GM12878 (cell line): ENCODE measurements around the gene AURKA. TPM values are rescaled to one million over a fixed set of nuclear protein-coding genes. Genes with fewer than 3 reads are reported as not detected.

Experiments used
- ATAC-seq: fragments of 200-7000 bp; cut with Tn5 transposase; 3 replicates; pipeline ENCODE4 v1.9.1; 2020; ENCODE audit warnings: mild to moderate bottlenecking, moderate library complexity
- BruUV-seq: library from RNA; stranded (reverse); fragments of 400-500 nt; replicated peaks from 2 replicates; lab custom pipeline; 2021; lab: Mats Ljungman, UMichigan
- CTCF ChIA-PET: fragments of 300-600 bp; sonication (Branson Sonifier 250); formaldehyde crosslinking; extraction: SDS; loops from one replicate; lab custom pipeline; 2021; ENCODE audit warnings: inconsistent platforms; lab: Yijun Ruan, JAX
- POLR2A ChIA-PET: fragments of 350-600 bp; formaldehyde crosslinking; extraction: SDS; loops from one replicate; lab custom pipeline; 2021; ENCODE audit warnings: inconsistent platforms; lab: Charles Lee
- RAD21 ChIA-PET: fragments of 300-600 bp; sonication (Branson Sonifier 250); formaldehyde crosslinking; loops from one replicate; lab custom pipeline; 2023; ENCODE audit warnings: antibody characterized with exemption; ENCODE audit not compliant: unreplicated experiment; lab: Charles Lee
- SMC1A ChIA-PET: fragments of 300-600 bp; sonication (Branson Sonifier 250); formaldehyde crosslinking; loops from one replicate; lab custom pipeline; 2023; ENCODE audit not compliant: unreplicated experiment, uncharacterized antibody; lab: Charles Lee
- DNase-seq: peaks from one replicate; pipeline ENCODE4 v3.0.0-alpha.2; 2011; ENCODE audit warnings: low read depth, low spot score
- FAIRE-seq: peaks from 3 replicates; lab custom pipeline; 2011; peaks lifted over from hg19 to GRCh38; lab: Jason Lieb, UNC
- H2AFZ ChIP-seq: 2 replicates; pipeline ENCODE4 v1.6.0; 2011; ENCODE audit warnings: low read depth, low read length, control low read depth; ENCODE audit not compliant: control insufficient read depth
- H3K27ac ChIP-seq: 2 replicates; pipeline ENCODE4 v1.5.1; 2011; ENCODE audit warnings: control low read depth; ENCODE audit not compliant: control insufficient read depth, insufficient read depth
- H3K27me3 ChIP-seq, 2 experiments: replicated peaks in 1 of 2; 2 replicates each; pipeline versions ENCODE4 v1.6.0 to v1.6.1; 2011; ENCODE audit warnings: low read length in 1 of 2; ENCODE audit not compliant: control insufficient read depth in 2 of 2, insufficient read depth in 2 of 2
- H3K36me3 ChIP-seq, 2 experiments: 2 replicates each; pipeline ENCODE4 v1.5.1; 2011; ENCODE audit warnings: low read length in 1 of 2; ENCODE audit not compliant: control insufficient read depth in 2 of 2, insufficient read depth in 2 of 2
- H3K4me1 ChIP-seq: 2 replicates; pipeline ENCODE4 v1.6.1; 2011; ENCODE audit warnings: mild to moderate bottlenecking, low read length, moderate library complexity, mixed read lengths; ENCODE audit not compliant: control insufficient read depth, insufficient read depth
- H3K4me2 ChIP-seq: 2 replicates; pipeline ENCODE4 v1.6.0; 2011; ENCODE audit warnings: control low read depth; ENCODE audit not compliant: control insufficient read depth, insufficient read depth
- H3K4me3 ChIP-seq: fragments of 200-600 bp; sonication (generic); 2 replicates; pipeline ENCODE4 v1.5.1; 2016
- H3K79me2 ChIP-seq: 2 replicates; pipeline ENCODE4 v1.6.0; 2011; ENCODE audit warnings: low read length; ENCODE audit not compliant: control insufficient read depth, insufficient read depth
- H3K9ac ChIP-seq: 2 replicates; pipeline ENCODE4 v1.8.0; 2011; ENCODE audit warnings: low read length, control low read depth, mixed read lengths; ENCODE audit not compliant: control insufficient read depth, insufficient read depth
- H3K9me3 ChIP-seq: replicated peaks from 3 replicates; pipeline ENCODE4 v1.5.1; 2011; ENCODE audit warnings: mild to moderate bottlenecking, low read length; ENCODE audit not compliant: control insufficient read depth, insufficient read depth
- H4K20me1 ChIP-seq: 2 replicates; pipeline ENCODE4 v1.6.0; 2011; ENCODE audit not compliant: control insufficient read depth, insufficient read depth
- BRCA1 ChIP-seq: IDR thresholded peaks from 2 replicates; pipeline ENCODE4 v1.6.1; 2011; ENCODE audit warnings: low read depth, low read length, improper control_type of control experiment
- CHD2 ChIP-seq: IDR thresholded peaks from 2 replicates; pipeline ENCODE4 v1.6.1; 2011; ENCODE audit warnings: low read depth, low read length, improper control_type of control experiment, borderline replicate concordance
- EGR1 ChIP-seq, 2 experiments: IDR thresholded peaks; 1 replicate in 1 of 2; 2 replicates in 1 of 2; pipeline ENCODE4 v1.6.1; 2011 to 2012; ENCODE audit warnings: low read depth in 2 of 2, low read length in 2 of 2, borderline replicate concordance in 1 of 2, mild to moderate bottlenecking in 1 of 2, moderate library complexity in 1 of 2
- ESRRA ChIP-seq: IDR thresholded peaks from 2 replicates; pipeline ENCODE4 v1.6.1; 2012; ENCODE audit warnings: mild to moderate bottlenecking, low read length, improper control_type of control experiment
- FOS ChIP-seq: IDR thresholded peaks from 3 replicates; pipeline ENCODE4 v1.6.1; 2011; ENCODE audit warnings: borderline replicate concordance; ENCODE audit not compliant: insufficient read length; ENCODE audit errors: extremely low read depth
- FOXK2 ChIP-seq: fragments of 450-650 bp; IDR thresholded peaks from 2 replicates; pipeline ENCODE4 v1.6.1; 2017; ENCODE audit warnings: mild to moderate bottlenecking, moderate library complexity
- HSF1 ChIP-seq: fragments of 150-350 bp; IDR thresholded peaks from 2 replicates; pipeline ENCODE4 v1.6.1; 2014; ENCODE audit warnings: mild to moderate bottlenecking, low read depth, low read length
- MEF2B ChIP-seq: fragments of 450-650 bp; IDR thresholded peaks from 2 replicates; pipeline ENCODE4 v1.6.1; 2018; ENCODE audit warnings: mild to moderate bottlenecking, moderate library complexity; ENCODE audit not compliant: partially characterized antibody, poor library complexity, severe bottlenecking
- MTA2 ChIP-seq: fragments of 450-650 bp; IDR thresholded peaks from 2 replicates; pipeline ENCODE4 v1.6.1; 2016; ENCODE audit warnings: low read depth, mild to moderate bottlenecking, moderate library complexity
- NFIC ChIP-seq: IDR thresholded peaks from 2 replicates; pipeline ENCODE4 v1.6.1; 2012; ENCODE audit warnings: low read depth, mild to moderate bottlenecking, inconsistent platforms, low read length, moderate library complexity
- NKRF ChIP-seq: fragments of 450-650 bp; conservative IDR thresholded peaks from 2 replicates; pipeline ENCODE4 v1.6.1; 2017; ENCODE audit warnings: mild to moderate bottlenecking, moderate library complexity
- RELB ChIP-seq: fragments of 450-650 bp; IDR thresholded peaks from 2 replicates; pipeline ENCODE4 v1.6.1; 2017; ENCODE audit warnings: low read depth, mild to moderate bottlenecking, moderate library complexity
- RFX5 ChIP-seq: IDR thresholded peaks from 2 replicates; pipeline ENCODE4 v1.6.1; 2011; ENCODE audit warnings: low read depth, low read length, improper control_type of control experiment
- RUNX3 ChIP-seq: IDR thresholded peaks from 2 replicates; pipeline ENCODE4 v1.6.1; 2012; ENCODE audit warnings: low read length, inconsistent platforms
- SMAD1 ChIP-seq: fragments of 450-650 bp; IDR thresholded peaks from 2 replicates; pipeline ENCODE4 v1.6.1; 2018; ENCODE audit warnings: mild to moderate bottlenecking, low read depth; ENCODE audit not compliant: partially characterized antibody
- SP1 ChIP-seq: IDR thresholded peaks from one replicate; pipeline ENCODE4 v1.6.1; 2011; ENCODE audit warnings: low read depth, low read length
- SUPT20H ChIP-seq: IDR thresholded peaks from 2 replicates; pipeline ENCODE4 v1.6.1; 2011; ENCODE audit warnings: low read depth, mild to moderate bottlenecking, low read length, moderate library complexity, borderline replicate concordance; ENCODE audit not compliant: control insufficient read depth
- TCF12 ChIP-seq: IDR thresholded peaks from 2 replicates; pipeline ENCODE4 v1.6.1; 2011; ENCODE audit warnings: low read depth, mild to moderate bottlenecking, low read length
- WGBS: methylation state at CpG from one replicate; pipeline ENCODE4 v1.1.6; 2016; ENCODE audit warnings: low lambda C conversion rate; ENCODE audit not compliant: insufficient replicate concordance, insufficient coverage; ENCODE audit errors: missing lambda C conversion rate; 5-methylcytosine and 5-hydroxymethylcytosine counted together
- in situ Hi-C: fragments of 300-500 bp; cut with MboI; formaldehyde crosslinking; loops from 9 replicates; pipeline ENCODE4 v1.14.3; 2018; ENCODE audit warnings: mixed read lengths
- intact Hi-C: fragments of 100-400 bp; cut with micrococcal nuclease; formaldehyde crosslinking; loops from one replicate; pipeline ENCODE4 v1.14.2; 2022; ENCODE audit not compliant: unreplicated experiment
- polyA plus RNA-seq, 11 experiments: library from polyadenylated mRNA; depleted of rRNA in 4 of 11; unstranded in 6 of 11; stranded (reverse) in 5 of 11; fragments of >200 nt; fragmentation: Nextera tagmentation in 4 of 11; fragmentation: Illumina TruSeq in 1 of 11; extraction: Ambion mirVana in 4 of 11; extraction: Trizol in 1 of 11; gene quantifications; 1 replicate in 1 of 11; 2 replicates in 10 of 11; pipeline versions ENCODE4 v1.2.1 to v1.2.3, GENCODE V29; 2011 to 2016; ENCODE audit warnings: inconsistent platforms in 2 of 11, missing spikeins in 2 of 11, low read depth in 1 of 11
- total RNA-seq, 4 experiments: library from RNA; depleted of rRNA in 3 of 4; stranded (reverse); fragments of >200 nt in 3 of 4; fragmentation: Illumina TruSeq in 1 of 4; extraction: Trizol in 1 of 4; gene quantifications; 2 replicates each; pipeline versions ENCODE4 v1.2.1 to v1.2.3, GENCODE V29; 2013 to 2021

AURKA gene
- total and polyA plus RNA-seq, 10 of the 15 experiments (the other 5 are each of a cell fraction or from before 2014, with no cell fraction given): 57.3 to 122 (median 73.4) TPM

- POLR2A ChIA-PET: interaction anchor here (0.7 kb wide), 1 partner anchor 38 kb away, joined by 4 read pairs; no protein-coding TSS in a partner anchor
- ATAC-seq (no peak), DNase-seq (no peak), FAIRE-seq (no peak)
- H3K4me2 ChIP-seq: no peak overlapping the region
- WGBS: 62% methylated on average over 5 of the region's 5 CpGs
- H3K9me3 ChIP-seq: no peaks in the 10 kb centered on the region
- no peak overlapping the region for H3K27ac ChIP-seq
- H3K79me2 ChIP-seq: no peaks in the 10 kb centered on the region
- SMC1A ChIA-PET: interaction anchor here (0.7 to 2.0 kb wide), 4 partner anchors 9 to 23 kb away, joined by 3 to 6 read pairs (median 4); partner anchors contain the start of gene CASS4
- CTCF ChIA-PET: no interaction called here
- no peaks in the 10 kb centered on the region for H3K27me3 ChIP-seq
- no peak overlapping the region for H3K4me3 ChIP-seq
- TF ChIP-seq EGR1 (IDR thresholded peaks at IDR 0.05; ENCODE audit: borderline replicate concordance in 1 of 2, low read depth in 2 of 2, low read length in 2 of 2): no peak
- TF ChIP-seq MTA2: no peak
- TF ChIP-seq FOS: no peak
- no peak for TF ChIP-seq FOXK2
- TF ChIP-seq SUPT20H: no peak
- TF ChIP-seq SP1: no peak
- no peak for TF ChIP-seq BRCA1
- TF ChIP-seq RFX5: no peak
- TF ChIP-seq HSF1: no peak
- no peak for TF ChIP-seq SMAD1
- TF ChIP-seq MEF2B: no peak
- no peak for TF ChIP-seq CHD2
- TF ChIP-seq NKRF: no peak
- no peak for TF ChIP-seq NFIC
- no peak for TF ChIP-seq RUNX3
- TF ChIP-seq RELB: no peak
- no peak for TF ChIP-seq ESRRA
- no peak for TF ChIP-seq TCF12
- no TSS peak for BruUV-seq
- no peak overlapping the region for H3K9ac ChIP-seq
- H2AFZ ChIP-seq: no peak overlapping the region
- intact Hi-C loops (no loop called here), in situ Hi-C loops (no loop called here)
- H3K4me1 ChIP-seq: peaks cover 10% of the 10 kb centered on the region
- RAD21 ChIA-PET: no interaction called here
- H3K36me3 ChIP-seq: no peaks in the 10 kb centered on the region
- H4K20me1 ChIP-seq: no peaks in the 10 kb centered on the region
These were observed 36.4 kb upstream of the AURKA start for GRCh38 chr20:56428410-56428809.
